Thoracic aorta (tissue), 2 donors: Measurements from ENCODE around the gene LOXL1. TPM values are rescaled to one million over a fixed set of nuclear protein-coding genes. Genes with fewer than 3 reads are reported as not detected.

Experiments used
- ATAC-seq: fragments of 150-250 bp; one replicate; pipeline ENCODE4 v1.8.0; 2017; ENCODE audit warnings: low read depth; ENCODE audit not compliant: insufficient number of reproducible peaks, low FRiP score
- DNase-seq: peaks from one replicate; pipeline ENCODE4 v3.0.0-alpha.2; 2020; ENCODE audit warnings: low spot score
- H3K27ac ChIP-seq, 2 donors: fragments of 200-600 bp; sonication (generic); 1 replicate in 1 of 2; 2 replicates in 1 of 2; pipeline ENCODE4 v1.5.1; 2016; ENCODE audit warnings: mild to moderate bottlenecking in 2 of 2, moderate library complexity in 2 of 2
- H3K27me3 ChIP-seq: fragments of 200-600 bp; sonication (generic); replicated peaks from 2 replicates; pipeline ENCODE4 v1.6.0; 2016; ENCODE audit warnings: mild to moderate bottlenecking; ENCODE audit not compliant: insufficient read depth
- H3K36me3 ChIP-seq: fragments of 200-600 bp; sonication (generic); one replicate; pipeline ENCODE4 v1.5.1; 2016
- H3K4me1 ChIP-seq, 2 donors: fragments of 200-600 bp; sonication (generic); 1 replicate in 1 of 2; 2 replicates in 1 of 2; pipeline versions ENCODE4 v1.5.1 to v1.6.0; 2016; ENCODE audit warnings: low read depth in 2 of 2, mild to moderate bottlenecking in 1 of 2; ENCODE audit not compliant: control insufficient read depth in 1 of 2
- H3K4me3 ChIP-seq: fragments of 200-600 bp; sonication (generic); 2 replicates; pipeline ENCODE4 v1.5.1; 2016; ENCODE audit warnings: mild to moderate bottlenecking
- H3K9me3 ChIP-seq: fragments of 200-600 bp; sonication (generic); 2 replicates; pipeline ENCODE4 v1.5.1; 2016
- total RNA-seq, 2 donors: library from RNA; depleted of rRNA; stranded (reverse); fragments of >200 nt; gene quantifications; one replicate each; pipeline versions ENCODE4 v1.1.0 to v1.2.3, GENCODE V29; 2016
- TF ChIP-seq, protein P1 (sequence below): fragments of 200-600 bp; sonication (generic); IDR thresholded peaks from one replicate; pipeline ENCODE4 v1.5.1; 2019; ENCODE audit warnings: antibody characterized with exemption

The LOXL1 gene
- total RNA-seq, 2 donors from 2014 or later, result 164 to 321 TPM

DNA sequence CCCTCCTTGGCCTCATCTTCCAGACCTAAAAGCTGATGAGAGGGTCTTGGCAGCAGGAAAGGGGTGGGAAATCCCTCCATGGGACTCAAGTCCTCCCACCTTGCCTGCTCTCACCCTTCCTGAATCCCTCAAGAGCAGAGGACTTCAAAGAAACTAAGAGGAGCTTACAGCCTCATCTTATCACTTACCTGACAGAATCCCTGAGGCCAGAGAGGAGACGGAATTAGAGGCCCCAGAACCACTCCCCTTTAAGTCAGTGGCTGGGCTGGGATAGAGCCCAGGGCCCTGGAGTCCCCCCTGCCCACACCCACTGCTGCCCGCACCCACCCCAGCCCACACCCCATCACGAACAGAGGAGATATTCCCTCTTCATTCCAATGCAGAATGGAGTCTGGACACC, 15.2 kb downstream of the LOXL1 start:
- Histone ChIP-seq H3K36me3 (peaks cover 7% of the 10 kb centered on the region), H3K4me3 (peak overlapping the region; percentile 25), H3K27ac (peak overlapping the region; percentile 93 to 95), H3K27me3 (no peaks in the 10 kb centered on the region), H3K4me1 (peaks cover 63 to 88% of the 10 kb centered on the region in 2 donors), H3K9me3 (no peaks in the 10 kb centered on the region)
- ATAC-seq (no peak), DNase-seq (no peak)
- TF ChIP-seq, protein P1, sequence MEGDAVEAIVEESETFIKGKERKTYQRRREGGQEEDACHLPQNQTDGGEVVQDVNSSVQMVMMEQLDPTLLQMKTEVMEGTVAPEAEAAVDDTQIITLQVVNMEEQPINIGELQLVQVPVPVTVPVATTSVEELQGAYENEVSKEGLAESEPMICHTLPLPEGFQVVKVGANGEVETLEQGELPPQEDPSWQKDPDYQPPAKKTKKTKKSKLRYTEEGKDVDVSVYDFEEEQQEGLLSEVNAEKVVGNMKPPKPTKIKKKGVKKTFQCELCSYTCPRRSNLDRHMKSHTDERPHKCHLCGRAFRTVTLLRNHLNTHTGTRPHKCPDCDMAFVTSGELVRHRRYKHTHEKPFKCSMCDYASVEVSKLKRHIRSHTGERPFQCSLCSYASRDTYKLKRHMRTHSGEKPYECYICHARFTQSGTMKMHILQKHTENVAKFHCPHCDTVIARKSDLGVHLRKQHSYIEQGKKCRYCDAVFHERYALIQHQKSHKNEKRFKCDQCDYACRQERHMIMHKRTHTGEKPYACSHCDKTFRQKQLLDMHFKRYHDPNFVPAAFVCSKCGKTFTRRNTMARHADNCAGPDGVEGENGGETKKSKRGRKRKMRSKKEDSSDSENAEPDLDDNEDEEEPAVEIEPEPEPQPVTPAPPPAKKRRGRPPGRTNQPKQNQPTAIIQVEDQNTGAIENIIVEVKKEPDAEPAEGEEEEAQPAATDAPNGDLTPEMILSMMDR, result no peak

DNA sequence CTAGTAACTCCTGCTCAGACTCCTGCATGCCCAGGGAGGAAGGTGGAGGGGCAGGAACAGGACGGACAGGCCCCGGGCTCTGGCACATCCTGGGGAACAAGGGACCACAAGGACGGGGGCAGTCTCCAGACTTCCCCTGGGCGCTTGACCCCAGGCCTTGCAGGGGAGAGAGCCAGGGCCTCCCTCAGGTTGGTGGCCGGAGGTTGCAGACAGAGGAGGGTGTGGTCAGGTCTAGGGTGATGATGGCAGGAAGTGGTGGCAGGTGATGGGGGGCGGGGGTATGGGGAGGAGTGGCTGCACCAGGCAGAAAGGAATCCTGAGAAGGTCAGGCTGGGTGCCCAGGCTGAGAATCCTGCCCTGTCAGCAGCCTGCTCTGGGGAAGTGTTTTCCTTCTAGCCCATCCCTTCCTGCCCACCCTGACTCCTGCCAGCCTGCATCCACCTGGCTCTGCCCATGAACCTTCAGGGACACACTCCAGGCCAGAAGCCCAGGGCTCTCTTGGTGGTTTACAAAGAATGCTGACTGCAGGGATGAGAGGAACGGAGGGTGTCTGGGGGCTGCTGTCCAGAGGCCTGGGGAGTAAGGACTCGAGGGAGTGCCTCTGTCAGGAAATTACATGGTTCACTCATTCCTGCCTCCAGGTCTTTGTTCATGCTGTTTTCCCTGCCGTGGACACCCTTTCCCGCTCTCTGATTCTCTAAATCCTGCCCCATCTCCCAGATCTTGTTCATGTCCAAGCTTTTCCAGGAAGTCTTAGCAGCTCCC, 15.8 kb downstream of the LOXL1 start:
- Histone ChIP-seq H3K4me1 (peaks cover 57 to 82% of the 10 kb centered on the region in 2 donors), H3K27ac (peak overlapping the region; percentile 93 to 95), H3K36me3 (peaks cover 13% of the 10 kb centered on the region), H3K4me3 (no peak overlapping the region), H3K27me3 (no peaks in the 10 kb centered on the region), H3K9me3 (no peaks in the 10 kb centered on the region)
- DNase-seq (no peak), ATAC-seq (no peak)
- TF ChIP-seq, protein P1, result no peak

DNA sequence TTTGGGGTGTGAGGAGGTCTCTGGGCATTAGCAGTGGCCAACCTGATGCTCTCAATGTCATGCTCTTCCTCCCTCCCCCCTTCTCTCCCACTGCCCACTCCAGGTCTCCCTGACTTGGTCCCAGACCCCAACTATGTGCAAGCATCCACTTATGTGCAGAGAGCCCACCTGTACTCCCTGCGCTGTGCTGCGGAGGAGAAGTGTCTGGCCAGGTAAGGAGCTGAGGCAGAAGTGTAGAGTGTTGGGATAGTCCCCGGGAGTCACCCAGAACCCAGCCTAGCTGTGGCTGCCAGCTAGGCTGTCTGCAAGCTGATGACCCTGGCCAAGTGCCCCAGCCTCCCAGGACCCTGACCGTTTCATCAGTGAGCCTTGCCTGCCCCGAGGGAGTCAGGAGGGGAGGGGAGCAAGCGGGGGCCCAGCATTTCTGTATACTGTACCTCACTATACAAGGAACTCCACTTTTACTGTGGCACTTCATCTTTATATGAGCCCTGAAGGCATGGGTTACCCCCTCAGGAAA, 16.5 kb downstream of the LOXL1 start:
- H3K27ac ChIP-seq, result peak overlapping the region; percentile 93 to 95

DNA sequence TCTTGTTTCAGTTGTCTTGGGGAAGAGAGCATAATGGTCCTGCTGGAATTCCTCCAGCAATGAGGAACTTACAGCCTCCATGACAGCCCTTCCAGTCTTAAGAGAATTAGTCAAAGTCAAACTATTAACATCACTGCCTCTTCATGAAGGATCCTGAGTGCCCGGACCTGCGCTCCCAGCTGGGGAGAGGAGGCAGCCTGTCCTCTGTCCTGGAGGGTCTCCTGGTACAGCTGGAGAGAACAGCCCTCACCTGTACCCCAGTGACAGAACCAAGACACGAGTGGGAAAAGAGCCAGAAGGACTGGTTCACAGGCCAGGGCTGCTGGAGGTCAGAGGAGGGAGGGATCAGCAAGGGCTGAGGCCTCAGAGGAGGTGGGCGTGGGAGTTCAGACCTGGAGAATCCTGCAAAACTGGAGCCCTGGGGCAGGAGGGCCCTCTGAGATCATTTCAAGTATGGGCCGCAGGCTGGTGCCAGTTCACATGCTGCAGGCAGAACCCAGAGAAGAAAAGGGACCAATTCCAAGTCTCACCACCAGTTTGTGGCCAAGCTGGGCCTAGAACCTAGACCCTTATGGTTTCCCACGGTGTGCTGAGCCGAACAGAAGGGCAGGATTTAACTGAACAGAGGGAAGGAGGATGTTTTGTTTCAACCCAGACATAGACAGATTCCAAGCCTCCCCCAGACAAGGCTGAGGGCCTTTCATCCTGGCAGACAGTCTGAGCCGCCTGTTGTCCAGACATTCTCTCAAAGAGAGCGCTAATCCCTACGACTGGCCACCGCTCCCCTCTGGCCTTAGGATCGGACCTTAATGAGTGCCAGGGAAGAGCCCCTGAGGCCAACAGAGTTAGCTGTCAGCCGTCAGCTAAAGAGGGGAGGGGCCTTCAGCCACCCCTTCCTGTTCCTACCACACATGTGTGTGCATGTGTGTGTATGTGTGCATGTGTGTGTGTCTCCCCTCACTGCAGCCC, 18.2 kb downstream of the LOXL1 start:
- TF ChIP-seq, protein P1, result no peak
- no peak overlapping the region for H3K4me3 ChIP-seq
- peak overlapping the region; percentile 93 to 95 for H3K27ac ChIP-seq
- peaks cover 37% of the 10 kb centered on the region for H3K36me3 ChIP-seq
- ATAC-seq, result no peak
- H3K27me3 ChIP-seq, result no peaks in the 10 kb centered on the region
- no peaks in the 10 kb centered on the region for H3K9me3 ChIP-seq
- DNase-seq, result no peak
- peaks cover 44 to 59% of the 10 kb centered on the region in 2 donors for H3K4me1 ChIP-seq

More for the DNA sequence above, 16.5 kb downstream of the LOXL1 start:
- H3K4me3 ChIP-seq, result no peak overlapping the region
- TF ChIP-seq, protein P1, result no peak
- H3K4me1 ChIP-seq, result peaks cover 54 to 75% of the 10 kb centered on the region in 2 donors
- DNase-seq, result no peak
- peaks cover 20% of the 10 kb centered on the region for H3K36me3 ChIP-seq
- H3K27me3 ChIP-seq, result no peaks in the 10 kb centered on the region
- H3K9me3 ChIP-seq, result no peaks in the 10 kb centered on the region
- ATAC-seq, result no peak

DNA sequence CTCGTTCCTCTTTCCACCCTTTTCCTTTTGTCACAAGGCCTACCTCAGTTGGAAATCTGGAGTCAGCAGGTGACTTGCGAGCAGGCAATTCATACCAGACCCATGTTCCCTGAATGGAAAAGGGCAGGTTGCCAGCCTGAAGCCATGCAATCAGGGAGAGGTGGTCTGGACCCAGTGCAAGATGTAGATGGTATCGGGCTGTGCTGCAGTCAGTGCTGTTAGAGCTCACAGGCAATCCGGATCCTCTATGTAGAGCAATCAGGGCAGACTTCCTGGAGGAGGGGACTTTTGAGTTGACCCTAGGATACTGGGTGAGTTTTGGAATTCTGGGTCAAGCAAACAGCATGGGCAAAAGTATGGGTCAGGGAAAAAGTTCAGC, 18.9 kb downstream of the LOXL1 start:
- H3K27ac ChIP-seq, result peak overlapping the region; percentile 93 to 95
- no peak for ATAC-seq

More for the DNA sequence above, 18.9 kb downstream of the LOXL1 start:
- Histone ChIP-seq H3K4me1 (peaks cover 37 to 58% of the 10 kb centered on the region in 2 donors), H3K27me3 (no peaks in the 10 kb centered on the region), H3K4me3 (no peak overlapping the region), H3K9me3 (no peaks in the 10 kb centered on the region), H3K36me3 (peaks cover 40% of the 10 kb centered on the region)
- DNase-seq, result no peak
- TF ChIP-seq, protein P1, result no peak
